Tibial artery (tissue), 4 donors: Measurements from ENCODE around the gene RHEBL1.

Source experiments
- DNase-seq, 2 donors: peaks; one replicate each; pipeline ENCODE4 v3.0.0-alpha.2; 2019
- H3K27ac ChIP-seq, 2 donors: fragments of 200-600 bp; sonication (generic) in 1 of 2; 1 replicate in 1 of 2; 2 replicates in 1 of 2; pipeline ENCODE4 v1.5.1; 2018 to 2019; ENCODE audit warnings: mild to moderate bottlenecking in 1 of 2
- H3K27me3 ChIP-seq, 2 donors: fragments of 200-600 bp; sonication (generic) in 1 of 2; one replicate each; pipeline versions ENCODE4 v1.5.1 to v1.6.0; 2016 to 2019
- H3K36me3 ChIP-seq, 3 donors: fragments of 200-600 bp; sonication (generic) in 2 of 3; one replicate each; pipeline ENCODE4 v1.5.1; 2016 to 2019; ENCODE audit warnings: mild to moderate bottlenecking in 2 of 3
- H3K4me1 ChIP-seq, 4 donors: fragments of 200-600 bp; sonication (generic) in 2 of 4; 1 replicate in 3 of 4; 2 replicates in 1 of 4; pipeline ENCODE4 v1.5.1; 2016 to 2019
- H3K4me3 ChIP-seq, 2 donors: fragments of 200-600 bp; sonication (generic) in 1 of 2; 1 replicate in 1 of 2; 2 replicates in 1 of 2; pipeline ENCODE4 v1.5.1; 2018 to 2019; ENCODE audit warnings: mild to moderate bottlenecking in 2 of 2
- H3K9me3 ChIP-seq, 3 donors: fragments of 200-600 bp; sonication (generic) in 1 of 3; one replicate each; pipeline ENCODE4 v1.5.1; 2016 to 2019
- intact Hi-C: fragments of 100-400 bp; cut with DNase I; formaldehyde crosslinking; loops from one replicate; pipeline ENCODE4 v1.15.0; 2023; ENCODE audit warnings: low total_unique reads
- TF ChIP-seq, protein P1 (sequence below), 2 experiments: fragments of 200-600 bp in 1 of 2; fragments of 450-650 bp in 1 of 2; IDR thresholded peaks; one replicate each; pipeline ENCODE4 v1.5.1; 2017 to 2019; ENCODE audit warnings: antibody characterized with exemption in 2 of 2, mild to moderate bottlenecking in 1 of 2, moderate library complexity in 1 of 2

RHEBL1 gene

GRCh38 chr12:49041881-49042484 lies 27.8 kb downstream of the RHEBL1 start:
- Histone ChIP-seq H3K27me3 (no peaks in the 10 kb centered on the region), H3K36me3 (peaks cover 99 to 100% (median 100%) of the 10 kb centered on the region in 3 donors), H3K4me3 (no peak overlapping the region), H3K4me1 (no peaks in the 10 kb centered on the region), H3K27ac (no peak overlapping the region), H3K9me3 (no peaks in the 10 kb centered on the region)
- intact Hi-C loops: no loop called here
- TF ChIP-seq, protein P1, sequence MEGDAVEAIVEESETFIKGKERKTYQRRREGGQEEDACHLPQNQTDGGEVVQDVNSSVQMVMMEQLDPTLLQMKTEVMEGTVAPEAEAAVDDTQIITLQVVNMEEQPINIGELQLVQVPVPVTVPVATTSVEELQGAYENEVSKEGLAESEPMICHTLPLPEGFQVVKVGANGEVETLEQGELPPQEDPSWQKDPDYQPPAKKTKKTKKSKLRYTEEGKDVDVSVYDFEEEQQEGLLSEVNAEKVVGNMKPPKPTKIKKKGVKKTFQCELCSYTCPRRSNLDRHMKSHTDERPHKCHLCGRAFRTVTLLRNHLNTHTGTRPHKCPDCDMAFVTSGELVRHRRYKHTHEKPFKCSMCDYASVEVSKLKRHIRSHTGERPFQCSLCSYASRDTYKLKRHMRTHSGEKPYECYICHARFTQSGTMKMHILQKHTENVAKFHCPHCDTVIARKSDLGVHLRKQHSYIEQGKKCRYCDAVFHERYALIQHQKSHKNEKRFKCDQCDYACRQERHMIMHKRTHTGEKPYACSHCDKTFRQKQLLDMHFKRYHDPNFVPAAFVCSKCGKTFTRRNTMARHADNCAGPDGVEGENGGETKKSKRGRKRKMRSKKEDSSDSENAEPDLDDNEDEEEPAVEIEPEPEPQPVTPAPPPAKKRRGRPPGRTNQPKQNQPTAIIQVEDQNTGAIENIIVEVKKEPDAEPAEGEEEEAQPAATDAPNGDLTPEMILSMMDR (IDR thresholded peaks at IDR 0.05): no peak
- DNase-seq: no peak

DNA sequence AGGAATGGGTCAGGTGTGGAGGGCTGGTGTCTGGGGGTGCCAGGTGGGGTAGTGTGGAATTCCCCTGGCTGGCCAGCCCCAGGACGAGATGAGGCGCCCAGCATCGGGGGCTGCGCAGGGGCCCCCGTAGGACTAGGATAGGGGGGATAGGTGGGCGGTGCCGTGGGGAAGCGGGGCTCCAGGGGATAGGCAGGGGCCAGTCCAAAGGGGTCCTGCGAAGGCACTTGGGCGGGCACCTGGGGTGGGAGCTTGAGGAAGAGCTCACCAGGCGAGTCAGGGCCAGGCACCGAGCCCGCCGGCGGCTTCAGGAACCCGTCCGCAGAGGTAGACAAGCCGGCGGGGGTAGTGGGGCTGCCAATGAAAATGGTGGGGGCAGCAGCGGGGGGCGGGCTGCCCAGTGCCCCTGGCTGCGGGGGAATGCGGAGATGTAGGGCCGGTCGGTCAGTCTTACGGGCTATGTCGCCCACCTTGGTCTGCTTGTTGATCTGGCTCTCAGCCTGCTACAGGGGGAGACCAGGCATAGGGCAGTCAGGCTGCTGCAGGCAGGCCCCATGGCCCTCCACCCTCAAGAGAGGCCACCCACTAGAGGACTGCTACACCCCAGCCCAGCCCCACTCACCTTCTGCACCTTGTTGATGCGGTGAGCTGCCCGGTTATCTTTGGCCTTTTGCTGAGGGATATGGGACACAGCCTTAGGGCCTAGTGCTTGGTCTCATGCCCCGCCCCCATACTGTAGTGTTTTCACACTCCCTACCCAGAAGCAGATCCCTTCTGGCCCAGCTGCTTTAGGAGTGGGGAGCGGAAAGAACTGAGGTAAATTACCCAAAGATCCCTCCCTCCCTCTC lies 28.5 kb downstream of the RHEBL1 start:
- H3K4me3 ChIP-seq: no peak overlapping the region
- intact Hi-C loops: no loop called here
- H3K27ac ChIP-seq: no peak overlapping the region
- H3K4me1 ChIP-seq: no peaks in the 10 kb centered on the region
- DNase-seq: no peak
- TF ChIP-seq, protein P1 (IDR thresholded peaks at IDR 0.05): no peak
- no peaks in the 10 kb centered on the region for H3K27me3 ChIP-seq
- H3K36me3 ChIP-seq: peaks cover 95 to 100% (median 97%) of the 10 kb centered on the region in 3 donors
- H3K9me3 ChIP-seq: no peaks in the 10 kb centered on the region

DNA sequence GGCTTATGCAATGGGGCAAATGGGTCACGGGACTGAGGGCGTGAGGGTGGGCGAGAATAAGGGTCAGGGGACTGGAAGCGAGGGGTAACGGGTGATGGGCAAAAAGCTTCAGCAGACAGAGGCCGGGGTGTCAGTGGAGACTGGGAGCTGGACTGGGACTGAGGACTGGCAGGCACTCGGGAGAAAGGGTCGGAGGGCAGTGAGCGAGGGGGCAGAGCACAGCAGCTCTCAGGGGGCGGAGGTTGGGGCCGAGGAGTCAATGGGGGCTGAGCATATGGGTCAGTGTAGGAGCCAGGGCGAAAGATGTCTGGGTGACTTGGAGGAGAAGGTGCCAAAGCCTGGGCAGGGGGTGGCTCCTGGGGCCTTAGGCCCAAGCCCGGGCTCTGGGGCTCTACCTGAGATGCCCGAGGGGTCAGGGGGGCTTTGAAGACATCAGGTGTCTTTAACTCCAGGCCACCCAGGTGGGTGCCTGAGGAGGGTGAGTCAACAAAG lies 29.4 kb downstream of the RHEBL1 start:
- no peaks in the 10 kb centered on the region for H3K4me1 ChIP-seq
- no peaks in the 10 kb centered on the region for H3K9me3 ChIP-seq
- TF ChIP-seq, protein P1 (IDR thresholded peaks at IDR 0.05): no peak
- DNase-seq: no peak
- peaks cover 87 to 96% (median 94%) of the 10 kb centered on the region in 3 donors for H3K36me3 ChIP-seq
- H3K27me3 ChIP-seq: no peaks in the 10 kb centered on the region
- no peak overlapping the region for H3K27ac ChIP-seq
- intact Hi-C loops: no loop called here
- H3K4me3 ChIP-seq: no peak overlapping the region

- Histone ChIP-seq H3K36me3 (peaks cover 80 to 96% (median 94%) of the 10 kb centered on the region in 3 donors), H3K4me1 (no peaks in the 10 kb centered on the region), H3K4me3 (no peak overlapping the region), H3K27ac (no peak overlapping the region), H3K27me3 (no peaks in the 10 kb centered on the region), H3K9me3 (no peaks in the 10 kb centered on the region)
- TF ChIP-seq, protein P1 (IDR thresholded peaks at IDR 0.05): no peak
- intact Hi-C loops: no loop called here
- DNase-seq: no peak
Observed at GRCh38 chr12:49039421-49040363, 30.1 kb downstream of the RHEBL1 start.

GRCh38 chr12:49038291-49038955 lies 31.4 kb downstream of the RHEBL1 start:
- Histone ChIP-seq H3K27ac (no peak overlapping the region), H3K36me3 (peaks cover 78 to 96% (median 94%) of the 10 kb centered on the region in 3 donors), H3K4me3 (no peak overlapping the region), H3K9me3 (no peaks in the 10 kb centered on the region), H3K27me3 (no peaks in the 10 kb centered on the region), H3K4me1 (no peaks in the 10 kb centered on the region)
- TF ChIP-seq, protein P1 (IDR thresholded peaks at IDR 0.05): no peak
- DNase-seq: no peak
- intact Hi-C loops: no loop called here
